ENCODE results near the gene SMIM45. TPM values are rescaled to one million over a fixed set of nuclear protein-coding genes. Genes with fewer than 3 reads are reported as not detected.

The SMIM45 gene

GRCh38 chr22:42000466-42000865 is 48.5 kb downstream of the SMIM45 start:
- DNase-seq = no peak

GRCh38 chr22:42001121-42001520 is 49.2 kb downstream of the SMIM45 start:
- no peak for DNase-seq

- no peak for DNase-seq
Observed at GRCh38 chr22:42001706-42002105, 49.8 kb downstream of the SMIM45 start.

GRCh38 chr22:42007922-42008321 is 56.0 kb downstream of the SMIM45 start:
- DNase-seq = no peak

Other genes with a start within 250 kb of the SMIM45 start
- 10 to 100 TPM in 1 of 10 donors, 1 to 10 TPM in 9; 7.1 to 10.6 (median 8.5) TPM for gene CCDC134, start 151.5 kb upstream of the SMIM45 start, polyA plus RNA-seq (ENCODE audit: insufficient read length in 10 of 10)
- 100 to 1,000 TPM in 1 of 10 donors, 10 to 100 TPM in 9; 60.8 to 102 (median 78.3) TPM for gene SREBF2, start 119.0 kb upstream of the SMIM45 start, polyA plus RNA-seq (ENCODE audit: insufficient read length in 10 of 10)
- gene SHISA8, start 37.1 kb upstream of the SMIM45 start, polyA plus RNA-seq (ENCODE audit: insufficient read length in 10 of 10) = under 1 TPM in 3 of 10 donors, not detected in 7; 0.12 to 0.28 (median 0.14) TPM
- 1 to 10 TPM in 8 of 10 donors, under 1 TPM in 2; 0.70 to 2.3 (median 1.4) TPM for gene TNFRSF13C, start 25.3 kb upstream of the SMIM45 start, polyA plus RNA-seq (ENCODE audit: insufficient read length in 10 of 10)
- 1 to 10 TPM; 4.3 to 9.7 (median 6.0) TPM for gene CENPM, start 5.0 kb upstream of the SMIM45 start, polyA plus RNA-seq (ENCODE audit: insufficient read length in 10 of 10)
- 1 to 10 TPM in 6 of 10 donors, under 1 TPM in 4; 0.68 to 2.9 (median 1.1) TPM for gene SEPTIN3, start 17.3 kb downstream of the SMIM45 start, polyA plus RNA-seq (ENCODE audit: insufficient read length in 10 of 10)
- gene WBP2NL, start 46.6 kb downstream of the SMIM45 start, polyA plus RNA-seq (ENCODE audit: insufficient read length in 10 of 10) = 1 to 10 TPM in 7 of 10 donors, under 1 TPM in 3; 0.48 to 2.4 (median 1.2) TPM
- gene NAGA, start 118.7 kb downstream of the SMIM45 start, polyA plus RNA-seq (ENCODE audit: insufficient read length in 10 of 10) = 10 to 100 TPM; 16.9 to 28.0 (median 20.9) TPM
- 10 to 100 TPM; 14.5 to 33.0 (median 19.8) TPM for gene PHETA2, start 122.1 kb downstream of the SMIM45 start, polyA plus RNA-seq (ENCODE audit: insufficient read length in 10 of 10)
- 100 to 1,000 TPM in 9 of 10 donors, 10 to 100 TPM in 1; 94.1 to 156 (median 122) TPM for gene SMDT1, start 127.5 kb downstream of the SMIM45 start, polyA plus RNA-seq (ENCODE audit: insufficient read length in 10 of 10)
- gene NDUFA6, start 138.6 kb downstream of the SMIM45 start, polyA plus RNA-seq (ENCODE audit: insufficient read length in 10 of 10) = 100 to 1,000 TPM in 3 of 10 donors, 10 to 100 TPM in 7; 84.3 to 130 (median 95.8) TPM
- gene CYP2D6, start 178.7 kb downstream of the SMIM45 start, polyA plus RNA-seq (ENCODE audit: insufficient read length in 10 of 10) = 1 to 10 TPM in 7 of 10 donors, under 1 TPM in 3; 0.59 to 3.7 (median 1.2) TPM

All from muscle of back (tissue), 11 donors.